Effector memory CD4-positive, alpha-beta T cell (primary cell): Measurements from ENCODE around the gene IL17RD.

Experiments used
- DNase-seq, 3 donors: peaks; one replicate each; pipeline ENCODE4 v3.0.0-alpha.2; 2020
- H3K27ac ChIP-seq: 2 replicates; pipeline ENCODE4 v1.7.0; 2013; ENCODE audit warnings: mild to moderate bottlenecking, low read length, moderate library complexity; ENCODE audit not compliant: insufficient read depth, poor library complexity, severe bottlenecking
- H3K27me3 ChIP-seq: replicated peaks from 2 replicates; pipeline ENCODE4 v1.7.0; 2013; ENCODE audit warnings: mild to moderate bottlenecking, low read length; ENCODE audit not compliant: insufficient read depth, control insufficient read depth, poor library complexity, severe bottlenecking
- H3K36me3 ChIP-seq: 2 replicates; pipeline ENCODE4 v1.7.0; 2013; ENCODE audit warnings: mild to moderate bottlenecking, low read length, moderate library complexity; ENCODE audit not compliant: control insufficient read depth, insufficient read depth
- H3K4me1 ChIP-seq: 2 replicates; pipeline ENCODE4 v1.7.0; 2013; ENCODE audit warnings: low read length, mild to moderate bottlenecking; ENCODE audit not compliant: control insufficient read depth, insufficient read depth, poor library complexity, severe bottlenecking
- H3K4me3 ChIP-seq: 2 replicates; pipeline ENCODE4 v1.7.0; 2013; ENCODE audit warnings: low read length, low read depth, mild to moderate bottlenecking; ENCODE audit not compliant: insufficient read depth, poor library complexity, severe bottlenecking
- H3K9me3 ChIP-seq: 2 replicates; pipeline ENCODE4 v1.7.0; 2013; ENCODE audit warnings: mild to moderate bottlenecking, low read length, moderate library complexity; ENCODE audit not compliant: control insufficient read depth

Gene IL17RD

DNA sequence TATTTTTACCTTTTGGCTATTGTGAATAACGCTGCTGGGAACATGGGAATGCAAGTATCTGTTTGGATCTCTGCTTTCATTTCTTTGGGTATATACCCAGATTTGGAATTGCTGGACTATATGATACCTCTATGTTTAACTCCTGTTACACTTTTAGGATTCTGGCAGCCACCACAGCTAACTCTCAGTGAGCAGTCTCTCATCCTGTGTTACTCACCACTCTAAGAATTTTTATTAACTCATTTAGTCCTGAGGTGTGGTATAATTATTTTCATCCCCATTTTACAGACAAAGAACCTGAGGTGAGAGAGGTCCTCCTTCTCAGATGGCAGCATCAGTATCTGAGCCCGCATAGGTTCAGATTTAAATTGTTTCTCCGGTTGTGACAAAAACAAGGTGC, 103.6 kb downstream of the IL17RD start:
- H3K9me3 ChIP-seq: no peaks in the 10 kb centered on the region
- no peaks in the 10 kb centered on the region for H3K27me3 ChIP-seq
- no peak for DNase-seq
- no peak overlapping the region for H3K27ac ChIP-seq
- no peaks in the 10 kb centered on the region for H3K4me1 ChIP-seq
- H3K4me3 ChIP-seq: no peak overlapping the region
- H3K36me3 ChIP-seq: no peaks in the 10 kb centered on the region

GRCh38 chr3:57060089-57060821, 104.9 kb downstream of the IL17RD start, which contains the start of gene SPATA12:
Gene SPATA12 (plus strand): TSS chr3:57060664. CDS start chr3:57073695, 13,031 bp downstream.
- Histone ChIP-seq H3K27me3 (no peaks in the 10 kb centered on the region), H3K4me1 (no peaks in the 10 kb centered on the region), H3K9me3 (no peaks in the 10 kb centered on the region), H3K36me3 (no peaks in the 10 kb centered on the region), H3K4me3 (no peak within 1 kb of the TSS), H3K27ac (no peak within 1 kb of the TSS)
- no peak for DNase-seq

GRCh38 chr3:57059411-57059810, 105.7 kb downstream of the IL17RD start:
- no peak for DNase-seq
- H3K36me3 ChIP-seq: no peaks in the 10 kb centered on the region
- H3K4me3 ChIP-seq: no peak overlapping the region
- H3K27me3 ChIP-seq: no peaks in the 10 kb centered on the region
- no peaks in the 10 kb centered on the region for H3K4me1 ChIP-seq
- H3K9me3 ChIP-seq: no peaks in the 10 kb centered on the region
- no peak overlapping the region for H3K27ac ChIP-seq

DNA sequence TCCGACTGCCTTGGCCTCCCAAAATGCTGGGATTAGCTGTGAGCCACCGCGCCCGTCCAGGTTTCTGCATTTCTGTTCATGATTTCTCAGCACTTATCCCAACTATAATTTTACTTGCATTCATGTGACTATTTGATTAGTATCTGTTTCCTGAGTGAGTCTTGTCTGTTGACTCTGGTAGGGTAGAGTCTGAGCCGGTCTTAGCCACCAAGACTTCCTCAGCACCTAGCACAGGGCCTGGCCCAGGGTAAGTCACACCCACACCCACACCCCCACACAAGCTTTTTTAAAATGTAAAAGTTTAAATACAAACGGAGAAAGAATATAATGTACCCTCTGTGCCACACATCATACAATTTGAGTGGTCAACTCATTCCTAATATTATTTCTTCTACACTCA, 107.8 kb downstream of the IL17RD start:
- H3K9me3 ChIP-seq: no peaks in the 10 kb centered on the region
- no peaks in the 10 kb centered on the region for H3K27me3 ChIP-seq
- H3K27ac ChIP-seq: no peak overlapping the region
- no peak overlapping the region for H3K4me3 ChIP-seq
- DNase-seq: no peak
- H3K4me1 ChIP-seq: no peaks in the 10 kb centered on the region
- no peaks in the 10 kb centered on the region for H3K36me3 ChIP-seq

- Histone ChIP-seq H3K36me3 (no peaks in the 10 kb centered on the region), H3K4me1 (no peaks in the 10 kb centered on the region), H3K27me3 (no peaks in the 10 kb centered on the region), H3K4me3 (no peak overlapping the region), H3K9me3 (no peaks in the 10 kb centered on the region), H3K27ac (no peak overlapping the region)
- no peak for DNase-seq
These were observed 112.0 kb downstream of the IL17RD start for GRCh38 chr3:57053122-57053521.

DNA sequence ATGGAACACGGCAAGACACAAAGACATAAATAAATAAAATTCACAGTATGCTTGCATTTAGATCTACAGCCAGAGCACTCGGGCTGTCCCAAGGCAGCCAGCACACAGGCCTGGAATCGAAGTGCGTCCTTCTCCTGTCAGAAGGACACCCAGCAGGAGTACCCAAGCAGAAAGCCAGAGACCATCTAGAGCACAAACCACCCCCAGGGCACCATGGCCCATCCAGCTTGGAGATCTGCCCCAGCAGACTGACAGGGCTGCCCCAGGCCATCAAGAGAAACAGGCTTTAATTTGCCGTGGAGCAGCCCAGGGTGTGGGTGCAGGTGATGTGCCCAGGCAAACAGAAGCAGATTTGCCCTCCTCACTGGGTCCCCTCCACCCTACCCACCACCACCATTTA, 112.5 kb downstream of the IL17RD start:
- Histone ChIP-seq H3K9me3 (no peaks in the 10 kb centered on the region), H3K27ac (no peak overlapping the region), H3K27me3 (no peaks in the 10 kb centered on the region), H3K36me3 (no peaks in the 10 kb centered on the region), H3K4me1 (no peaks in the 10 kb centered on the region), H3K4me3 (no peak overlapping the region)
- DNase-seq: no peak

DNA sequence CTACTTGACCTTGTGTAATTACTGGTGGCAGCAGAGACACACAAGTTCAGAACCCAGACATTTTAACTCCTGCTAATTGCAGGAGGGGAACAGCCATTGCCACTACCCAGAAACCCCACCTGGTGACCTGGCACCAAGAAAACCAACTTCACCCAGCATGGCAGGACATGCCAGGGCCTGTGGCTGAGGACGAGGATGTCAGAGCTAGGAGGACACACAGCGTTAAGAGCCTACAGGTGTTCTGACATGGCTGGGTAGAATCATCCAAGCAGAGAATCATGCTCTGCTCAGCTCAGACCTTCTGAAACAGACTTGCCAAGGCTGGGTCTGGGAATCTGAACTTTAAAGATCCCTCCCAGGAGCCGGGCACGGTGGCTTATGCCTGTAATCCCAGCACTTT, 116.4 kb downstream of the IL17RD start:
- Histone ChIP-seq H3K27ac (no peak overlapping the region), H3K27me3 (no peaks in the 10 kb centered on the region), H3K36me3 (no peaks in the 10 kb centered on the region), H3K9me3 (no peaks in the 10 kb centered on the region), H3K4me3 (no peak overlapping the region), H3K4me1 (no peaks in the 10 kb centered on the region)
- no peak for DNase-seq

- DNase-seq: no peak
- H3K4me3 ChIP-seq: no peak overlapping the region
- no peaks in the 10 kb centered on the region for H3K4me1 ChIP-seq
- no peak overlapping the region for H3K27ac ChIP-seq
- H3K9me3 ChIP-seq: no peaks in the 10 kb centered on the region
- no peaks in the 10 kb centered on the region for H3K36me3 ChIP-seq
- H3K27me3 ChIP-seq: no peaks in the 10 kb centered on the region
These were observed 117.0 kb downstream of the IL17RD start for GRCh38 chr3:57048052-57048671.

- Histone ChIP-seq H3K27me3 (no peaks in the 10 kb centered on the region), H3K4me3 (no peak overlapping the region), H3K36me3 (no peaks in the 10 kb centered on the region), H3K27ac (no peak overlapping the region), H3K4me1 (no peaks in the 10 kb centered on the region), H3K9me3 (no peaks in the 10 kb centered on the region)
- no peak for DNase-seq
These were observed 118.9 kb downstream of the IL17RD start for GRCh38 chr3:57046101-57046765.

DNA sequence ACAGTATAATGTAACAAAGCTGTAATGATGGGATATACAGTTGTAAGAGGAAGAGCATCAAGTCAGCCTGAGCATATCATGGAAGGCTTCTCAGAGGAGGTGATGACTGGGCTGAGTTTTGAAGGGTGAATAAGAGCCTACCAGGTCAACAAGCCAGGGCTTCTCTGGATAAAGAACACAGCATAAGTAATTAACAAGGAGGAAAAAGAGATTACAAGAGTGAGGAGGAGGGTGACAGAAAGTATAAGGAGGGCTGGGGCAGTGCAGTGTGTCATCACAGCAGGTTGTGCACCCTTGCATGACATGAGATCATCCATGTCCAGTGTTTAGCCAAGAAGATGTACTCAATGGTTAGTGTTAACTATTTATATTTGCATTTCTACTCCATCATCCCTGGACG, 121.6 kb downstream of the IL17RD start:
- no peak for DNase-seq
- no peak overlapping the region for H3K27ac ChIP-seq
- no peaks in the 10 kb centered on the region for H3K36me3 ChIP-seq
- H3K9me3 ChIP-seq: no peaks in the 10 kb centered on the region
- H3K27me3 ChIP-seq: no peaks in the 10 kb centered on the region
- no peaks in the 10 kb centered on the region for H3K4me1 ChIP-seq
- H3K4me3 ChIP-seq: no peak overlapping the region
